ENCODE data around the gene ADAMTS18. TPM values are rescaled to one million over a fixed set of nuclear protein-coding genes. Genes with fewer than 3 reads are reported as not detected.
A peak's percentile ranks its signal among the peaks of the same experiment; 100 is the strongest.
"Not testable (repeated sequence)": the region's sequence is repeated elsewhere in the genome, so short reads cannot be mapped to it uniquely, and the experiment has no call there.

ADAMTS18 gene
- total RNA-seq, 1 donor, result 0.27 TPM

DNA sequence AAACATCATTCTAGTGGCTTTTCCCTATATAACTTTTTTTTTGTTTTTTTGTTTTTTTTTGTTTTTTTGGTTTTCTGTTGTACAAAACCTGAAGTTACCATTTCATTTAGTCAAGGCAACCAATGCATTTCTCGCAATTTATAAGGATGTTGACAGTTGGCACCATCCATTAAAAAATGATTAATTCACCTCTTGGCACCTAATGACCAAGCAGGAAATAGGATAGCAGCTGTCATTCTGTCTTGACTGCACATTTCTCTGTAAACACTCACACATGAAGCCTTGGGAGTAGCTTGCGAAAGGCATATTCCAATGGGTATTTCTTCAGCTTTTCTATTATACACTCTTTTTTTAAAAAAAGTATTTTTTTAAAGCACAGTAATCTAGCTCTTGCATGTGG lies 158.2 kb downstream of the ADAMTS18 start:
- TF ChIP-seq CTCF (IDR thresholded peaks at IDR 0.05; ENCODE audit: insufficient read depth, low read length), result no peak
- no peak overlapping the region for H3K4me3 ChIP-seq (ENCODE audit: low read depth, low read length)
- DNase-seq (ENCODE audit: low read depth), result no peak

DNA sequence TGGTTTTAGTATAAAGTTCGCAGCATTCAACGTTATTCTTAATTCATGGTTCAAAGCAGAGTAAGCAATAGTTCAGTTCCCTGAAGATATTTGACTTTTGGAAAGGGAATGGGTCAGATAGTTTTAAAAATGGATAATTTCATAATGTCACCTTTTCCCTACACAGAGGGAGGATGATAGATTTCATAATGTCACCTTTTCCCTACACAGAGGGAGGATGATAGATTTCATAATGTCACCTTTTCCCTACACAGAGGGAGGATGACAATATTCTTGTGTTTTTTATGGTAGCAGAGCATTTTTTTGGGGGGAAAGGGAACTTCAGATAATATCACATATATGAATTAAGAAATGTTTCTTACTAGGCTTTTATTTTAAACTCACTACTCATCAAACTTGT lies 159.5 kb downstream of the ADAMTS18 start:
- not testable (repeated sequence) for DNase-seq (ENCODE audit: low read depth); H3K4me3 ChIP-seq (ENCODE audit: low read depth, low read length)

DNA sequence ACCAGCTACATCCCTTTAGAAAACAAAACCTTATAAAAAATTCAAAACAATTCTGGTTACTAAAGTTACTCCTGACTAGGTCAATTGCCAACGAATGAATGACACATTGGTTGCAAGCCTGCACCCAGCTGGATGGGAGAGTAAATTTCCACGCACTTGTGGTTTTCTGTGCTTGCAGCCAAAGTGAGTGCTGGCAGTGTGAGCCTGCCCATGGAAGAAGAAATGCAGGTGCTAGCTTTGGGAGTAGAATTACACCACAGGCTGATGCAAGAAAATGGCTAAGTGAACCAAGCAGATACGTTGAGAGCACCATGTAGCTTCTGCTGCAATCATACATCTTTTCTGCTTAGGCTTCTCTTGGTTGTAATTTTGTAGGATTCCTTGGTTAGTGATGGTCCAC lies 161.0 kb downstream of the ADAMTS18 start:
- peak; percentile 84 for DNase-seq (ENCODE audit: low read depth)
- no peak overlapping the region for H3K4me3 ChIP-seq (ENCODE audit: low read depth, low read length)
- no peak for TF ChIP-seq CTCF (IDR thresholded peaks at IDR 0.05; ENCODE audit: insufficient read depth, low read length)

DNA sequence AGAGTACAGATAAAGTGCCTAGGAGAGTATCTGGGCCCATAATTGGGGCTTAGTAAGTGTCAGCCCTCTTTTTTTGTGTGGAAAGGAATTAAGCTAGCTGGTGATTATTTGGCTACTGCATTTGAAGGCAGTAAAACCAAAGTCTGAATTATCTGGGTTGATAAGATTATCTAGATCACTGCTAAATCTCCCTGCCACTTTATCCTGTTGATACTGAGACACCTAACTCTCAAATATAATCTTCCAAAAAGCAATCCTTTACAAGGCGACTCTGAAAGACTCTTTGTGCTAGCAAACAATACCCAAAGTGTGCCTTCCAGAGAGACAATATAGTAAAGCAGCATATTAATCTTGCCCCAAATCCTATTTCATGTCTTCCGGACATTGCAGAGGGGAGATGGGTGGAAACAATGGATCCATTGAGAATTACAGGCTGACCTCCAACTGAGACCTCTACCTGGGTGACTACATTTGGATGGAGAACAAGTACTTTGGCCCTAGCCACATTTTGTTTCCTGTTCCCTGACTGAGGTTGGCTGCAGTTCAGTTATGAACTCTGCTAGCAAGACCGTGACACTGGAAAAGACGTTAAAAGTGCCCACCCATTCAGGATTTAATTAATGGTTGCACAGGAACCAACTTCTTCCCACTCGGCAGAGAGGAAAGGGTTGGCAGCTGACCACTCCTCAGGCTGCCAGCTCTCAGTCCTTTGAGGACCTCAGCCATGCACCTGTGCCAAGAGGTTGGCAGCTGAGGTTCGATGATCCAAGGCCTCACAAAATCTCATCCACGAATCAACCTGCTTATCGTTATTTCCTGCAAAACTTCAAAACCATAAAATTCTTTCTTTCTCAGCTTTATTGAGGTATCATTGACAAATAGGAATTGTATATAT lies 163.1 kb downstream of the ADAMTS18 start:
- H3K4me3 ChIP-seq (ENCODE audit: low read depth, low read length), result no peak overlapping the region
- no peak for TF ChIP-seq CTCF (IDR thresholded peaks at IDR 0.05; ENCODE audit: insufficient read depth, low read length)
- DNase-seq (ENCODE audit: low read depth), result no peak

GRCh38 chr16:77266185-77266584 lies 168.6 kb downstream of the ADAMTS18 start:
- not testable (repeated sequence) for DNase-seq (ENCODE audit: low read depth)

DNA sequence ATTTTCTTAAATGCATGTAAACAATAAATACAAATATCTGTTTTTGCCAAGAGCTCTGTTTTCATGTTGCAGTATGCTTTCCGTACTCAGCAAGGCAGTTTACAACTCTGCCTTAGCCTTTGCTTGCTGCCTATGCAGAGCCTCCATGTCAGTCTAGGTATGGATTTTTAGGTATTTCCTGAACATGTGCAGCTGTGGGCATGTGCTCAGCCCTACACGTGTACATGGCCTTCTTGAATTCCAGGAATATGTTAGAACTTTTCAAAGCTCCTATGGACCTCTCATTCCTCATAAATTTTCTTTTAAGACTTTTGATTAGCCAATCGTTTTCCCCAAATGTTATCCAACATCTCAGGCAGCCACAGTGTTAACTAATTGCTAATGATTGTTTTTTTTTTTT lies 171.9 kb downstream of the ADAMTS18 start:
- DNase-seq (ENCODE audit: low read depth), result no peak
- TF ChIP-seq CTCF (IDR thresholded peaks at IDR 0.05; ENCODE audit: insufficient read depth, low read length), result no peak
- no peak overlapping the region for H3K4me3 ChIP-seq (ENCODE audit: low read depth, low read length)

More at GRCh38 chr16:77266185-77266584, 168.6 kb downstream of the ADAMTS18 start:
- not testable (repeated sequence) for H3K4me3 ChIP-seq (ENCODE audit: low read depth, low read length)

DNA sequence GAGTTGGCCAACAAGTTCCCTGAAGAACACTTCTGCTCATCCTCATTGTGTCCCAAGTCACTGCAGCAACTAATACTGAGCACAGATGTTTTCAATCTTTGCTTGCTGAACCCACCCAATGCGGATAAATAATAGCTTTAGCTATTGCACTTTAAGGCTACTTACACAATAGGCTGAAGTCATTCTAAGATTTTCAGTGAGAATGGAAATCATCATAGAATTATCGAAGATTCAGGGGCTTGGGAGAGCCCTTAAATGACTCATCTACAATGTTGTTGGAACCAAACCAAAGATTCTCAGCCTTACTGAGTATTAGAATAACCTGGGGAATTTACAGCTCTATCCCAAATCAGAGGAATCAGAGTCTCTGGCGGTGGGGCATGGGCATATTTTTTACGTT lies 184.4 kb downstream of the ADAMTS18 start:
- TF ChIP-seq CTCF (IDR thresholded peaks at IDR 0.05; ENCODE audit: insufficient read depth, low read length), result no peak
- DNase-seq (ENCODE audit: low read depth), result peak; percentile 88
- H3K4me3 ChIP-seq (ENCODE audit: low read depth, low read length), result no peak overlapping the region

DNA sequence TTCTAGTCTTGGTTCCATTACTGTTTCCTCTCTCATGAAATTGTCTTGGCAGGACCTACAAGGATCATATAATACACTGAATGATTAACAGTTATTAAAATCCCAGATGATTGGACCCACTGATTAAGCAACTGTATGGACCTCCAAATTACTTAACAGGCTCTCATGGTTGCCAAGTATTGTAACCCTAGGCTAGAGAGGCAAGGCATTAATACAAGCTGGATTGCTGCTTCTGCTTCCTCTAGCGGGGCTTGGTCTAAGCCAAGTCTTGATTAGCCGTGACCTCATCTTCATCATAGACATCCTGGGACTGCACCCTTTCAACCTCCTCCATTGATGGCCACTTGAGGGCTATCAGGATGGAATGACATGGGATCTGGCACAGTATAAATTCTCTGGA lies 188.7 kb downstream of the ADAMTS18 start:
- TF ChIP-seq CTCF (IDR thresholded peaks at IDR 0.05; ENCODE audit: insufficient read depth, low read length), result no peak
- H3K4me3 ChIP-seq (ENCODE audit: low read depth, low read length), result no peak overlapping the region
- DNase-seq (ENCODE audit: low read depth), result no peak

GRCh38 chr16:77242471-77242870 lies 192.4 kb downstream of the ADAMTS18 start:
- not testable (repeated sequence) for H3K4me3 ChIP-seq (ENCODE audit: low read depth, low read length); DNase-seq (ENCODE audit: low read depth)

Data from fibroblast of the aortic adventitia (primary cell).